A549 (cell line): Measurements from ENCODE around the gene TMEM223.

Experiments
- CBX8 ChIP-seq: fragments of 200-600 bp; sonication (generic); IDR thresholded peaks from 2 replicates; pipeline ENCODE4 v1.6.1; 2016
- CTCF ChIP-seq: fragments of >200 bp; sonication (Bioruptor Twin); formaldehyde crosslinking; IDR thresholded peaks from 3 replicates; pipeline ENCODE4 v1.5.1; 2016
- HMGXB4 ChIP-seq: fragments of 250-450 bp; sonication (Bioruptor Pico); IDR thresholded peaks from 2 replicates; pipeline ENCODE4 v1.5.0; 2021; ENCODE audit warnings: mild to moderate bottlenecking, moderate library complexity, borderline replicate concordance
- MAFK ChIP-seq: fragments of 450-650 bp; IDR thresholded peaks from 2 replicates; pipeline ENCODE4 v1.6.1; 2014; ENCODE audit not compliant: partially characterized antibody
- MAX ChIP-seq: IDR thresholded peaks from 2 replicates; pipeline ENCODE4 v1.6.1; 2012

- TF ChIP-seq CBX8 (no peak), CTCF (no peak), HMGXB4 (CRISPR knock-in tag) (no peak), MAFK (no peak), MAX (no peak)
Observed at GRCh38 chr11:62816557-62816956, 24.8 kb upstream of the TMEM223 start.
